ENCODE data around the gene KCTD15.

KCTD15 gene

DNA sequence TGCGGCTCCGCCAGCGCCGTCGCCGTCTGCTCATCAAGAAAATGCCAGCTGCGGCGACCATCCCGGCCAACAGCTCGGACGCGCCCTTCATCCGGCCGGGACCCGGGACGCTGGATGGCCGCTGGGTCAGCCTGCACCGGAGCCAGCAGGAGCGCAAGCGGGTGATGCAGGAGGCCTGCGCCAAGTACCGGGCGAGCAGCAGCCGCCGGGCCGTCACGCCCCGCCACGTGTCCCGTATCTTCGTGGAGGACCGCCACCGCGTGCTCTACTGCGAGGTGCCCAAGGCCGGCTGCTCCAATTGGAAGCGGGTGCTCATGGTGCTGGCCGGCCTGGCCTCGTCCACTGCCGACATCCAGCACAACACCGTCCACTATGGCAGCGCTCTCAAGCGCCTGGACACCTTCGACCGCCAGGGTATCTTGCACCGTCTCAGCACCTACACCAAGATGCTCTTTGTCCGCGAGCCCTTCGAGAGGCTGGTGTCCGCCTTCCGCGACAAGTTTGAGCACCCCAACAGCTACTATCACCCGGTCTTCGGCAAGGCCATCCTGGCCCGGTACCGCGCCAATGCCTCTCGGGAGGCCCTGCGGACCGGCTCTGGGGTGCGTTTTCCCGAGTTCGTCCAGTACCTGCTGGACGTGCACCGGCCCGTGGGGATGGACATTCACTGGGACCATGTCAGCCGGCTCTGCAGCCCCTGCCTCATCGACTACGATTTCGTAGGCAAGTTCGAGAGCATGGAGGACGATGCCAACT is 24.4 kb upstream of the KCTD15 start:
- no peak for DNase-seq

DNA sequence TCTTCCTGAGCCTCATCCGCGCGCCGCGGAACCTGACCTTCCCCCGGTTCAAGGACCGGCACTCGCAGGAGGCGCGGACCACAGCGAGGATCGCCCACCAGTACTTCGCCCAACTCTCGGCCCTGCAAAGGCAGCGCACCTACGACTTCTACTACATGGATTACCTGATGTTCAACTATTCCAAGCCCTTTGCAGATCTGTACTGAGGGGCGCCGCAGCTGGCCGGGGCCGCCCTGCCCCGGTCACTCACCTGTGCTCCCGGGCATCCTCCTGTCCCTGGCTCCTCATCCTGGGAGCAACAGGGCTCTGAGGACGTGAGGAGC is 23.9 kb upstream of the KCTD15 start:
- DNase-seq, result no peak

DNA sequence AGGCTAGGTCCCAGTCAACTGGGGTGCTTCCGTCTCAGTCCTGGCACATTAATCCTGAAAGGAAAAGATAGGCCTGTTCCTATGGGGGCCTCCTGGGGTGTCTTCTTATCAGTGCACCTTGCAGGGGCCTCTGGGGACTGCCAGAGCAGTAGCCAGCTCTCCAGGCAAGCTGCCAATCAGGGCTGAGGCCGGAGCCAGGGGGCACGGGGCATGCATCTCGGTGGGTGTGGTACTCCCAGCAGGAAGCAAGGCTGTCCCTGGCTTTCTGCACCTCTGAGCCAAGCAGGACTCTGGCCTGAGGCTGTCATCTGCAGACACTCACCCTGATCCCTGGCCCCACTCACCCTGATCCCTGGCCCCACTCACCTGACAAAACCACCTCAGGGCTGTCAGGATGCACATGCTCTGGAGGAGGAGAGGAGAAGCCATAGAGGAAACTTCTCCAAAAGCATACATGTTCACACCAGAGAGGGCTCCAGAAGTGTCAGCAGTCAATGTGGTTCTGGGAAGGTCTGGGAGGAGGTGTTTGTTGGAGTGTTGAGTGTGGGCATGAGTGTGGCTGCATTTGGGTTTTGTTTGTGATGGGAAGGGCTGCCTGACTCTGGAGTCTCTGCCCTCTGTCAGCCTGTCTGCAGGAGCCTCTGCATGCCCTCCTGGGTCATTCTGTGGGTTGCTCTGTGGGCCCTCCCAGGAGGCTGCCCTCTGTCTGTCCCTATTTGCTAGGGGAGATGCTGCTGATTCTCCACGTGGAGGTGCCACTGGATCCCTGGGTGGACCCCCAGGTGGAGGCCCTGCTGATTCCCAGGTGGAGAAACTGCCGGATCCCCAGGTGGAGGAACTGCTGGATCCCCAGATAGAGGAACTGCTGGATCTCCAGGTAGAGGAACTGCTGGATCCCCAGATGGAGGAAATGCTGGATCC is 22.7 kb upstream of the KCTD15 start:
- DNase-seq, result no peak

DNA sequence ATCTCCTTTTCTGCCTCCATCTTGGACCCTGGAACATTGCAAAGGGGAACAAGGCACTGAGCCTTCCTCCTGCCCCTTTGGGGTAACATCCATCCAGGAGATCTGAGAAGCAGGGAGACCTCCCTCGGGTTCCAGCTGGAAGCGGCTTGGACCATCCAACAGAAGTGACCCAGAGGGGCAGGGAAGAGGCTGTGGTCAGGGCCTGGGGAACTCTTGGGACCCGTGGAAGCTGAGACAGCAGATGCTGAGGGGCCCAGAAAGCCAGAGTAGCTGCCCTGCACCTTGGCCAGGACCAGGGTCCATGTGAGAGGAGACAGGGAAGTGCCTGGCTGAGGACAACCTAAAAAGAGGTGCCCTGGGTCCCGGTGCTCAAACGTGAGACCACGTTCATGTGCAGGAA is 21.9 kb upstream of the KCTD15 start:
- no peak for DNase-seq

DNA sequence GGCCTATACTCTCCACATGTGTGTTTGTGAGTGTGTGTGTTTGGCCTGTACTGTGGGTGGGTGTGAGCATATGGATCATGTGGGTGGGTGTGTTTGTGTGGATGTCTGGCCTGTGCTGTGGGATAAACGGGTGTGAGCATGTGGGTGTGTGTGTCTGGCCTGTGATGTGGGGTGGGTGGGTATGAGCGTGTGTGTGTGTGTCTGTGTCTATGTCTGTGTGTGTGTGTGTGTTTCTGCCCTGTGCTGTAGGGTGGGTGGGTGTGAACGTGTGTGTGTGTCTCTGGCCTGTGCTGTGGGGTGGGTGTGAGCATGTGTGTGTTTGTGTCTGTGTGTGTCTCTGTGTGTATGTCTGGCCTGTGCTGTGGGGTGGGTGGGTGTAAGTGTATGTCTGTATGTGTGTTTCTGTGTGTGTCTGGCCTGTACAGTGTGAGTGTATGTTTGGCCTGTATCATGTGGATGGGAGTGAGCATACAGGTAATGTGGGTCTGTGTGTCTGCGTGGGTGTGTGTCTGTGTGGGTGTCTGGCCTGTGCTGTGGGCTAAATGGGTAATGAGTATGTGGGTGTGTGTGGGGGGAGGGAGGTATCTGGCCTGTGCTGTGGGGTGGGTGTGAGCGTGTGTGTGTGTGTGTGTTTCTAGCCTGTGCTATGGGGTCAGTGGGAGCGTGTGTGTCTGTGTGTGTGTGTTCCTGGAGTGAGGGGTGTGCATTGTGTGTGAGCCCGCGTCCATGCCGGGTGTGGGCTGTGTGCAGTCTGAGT is 20.8 kb upstream of the KCTD15 start:
- no peak for DNase-seq

DNA sequence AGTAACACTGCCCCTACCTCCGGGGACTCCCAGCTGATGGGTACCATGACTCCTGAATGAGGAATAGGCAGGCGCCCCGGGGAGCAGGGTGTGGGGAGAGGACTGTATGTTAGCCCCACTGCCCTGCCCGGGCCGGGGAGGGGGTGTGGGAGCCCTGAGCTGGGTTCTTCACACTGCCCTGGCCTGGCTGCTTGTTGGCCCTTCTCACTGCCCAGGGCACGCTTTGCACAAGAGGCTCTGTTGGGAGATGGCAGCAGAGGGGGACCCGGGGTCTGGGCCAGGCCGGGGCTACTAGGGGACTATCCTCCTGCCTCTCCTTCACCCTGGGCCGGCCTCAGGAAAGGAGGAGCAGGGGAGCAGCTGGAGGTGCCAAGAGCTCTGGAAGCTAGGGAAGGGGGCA is 19.3 kb upstream of the KCTD15 start:
- no peak for DNase-seq

DNA sequence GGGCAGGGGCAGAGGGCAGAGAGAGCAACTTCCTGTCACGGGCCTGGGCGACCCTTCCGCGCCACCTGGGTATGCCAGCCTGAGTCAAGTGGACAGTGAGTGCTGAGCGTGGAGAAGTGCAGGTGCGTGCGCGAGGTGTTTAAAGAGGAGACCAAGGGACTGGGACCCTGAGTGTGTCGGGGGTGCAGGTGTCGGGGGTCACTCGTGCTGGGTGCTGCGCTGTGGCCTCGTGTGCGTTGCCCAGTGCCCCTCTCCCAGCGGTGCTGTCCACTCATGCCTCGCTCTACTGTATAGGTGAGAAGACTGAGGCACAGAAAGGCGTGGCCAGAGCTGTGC is 18.9 kb upstream of the KCTD15 start:
- DNase-seq, result no peak

DNA sequence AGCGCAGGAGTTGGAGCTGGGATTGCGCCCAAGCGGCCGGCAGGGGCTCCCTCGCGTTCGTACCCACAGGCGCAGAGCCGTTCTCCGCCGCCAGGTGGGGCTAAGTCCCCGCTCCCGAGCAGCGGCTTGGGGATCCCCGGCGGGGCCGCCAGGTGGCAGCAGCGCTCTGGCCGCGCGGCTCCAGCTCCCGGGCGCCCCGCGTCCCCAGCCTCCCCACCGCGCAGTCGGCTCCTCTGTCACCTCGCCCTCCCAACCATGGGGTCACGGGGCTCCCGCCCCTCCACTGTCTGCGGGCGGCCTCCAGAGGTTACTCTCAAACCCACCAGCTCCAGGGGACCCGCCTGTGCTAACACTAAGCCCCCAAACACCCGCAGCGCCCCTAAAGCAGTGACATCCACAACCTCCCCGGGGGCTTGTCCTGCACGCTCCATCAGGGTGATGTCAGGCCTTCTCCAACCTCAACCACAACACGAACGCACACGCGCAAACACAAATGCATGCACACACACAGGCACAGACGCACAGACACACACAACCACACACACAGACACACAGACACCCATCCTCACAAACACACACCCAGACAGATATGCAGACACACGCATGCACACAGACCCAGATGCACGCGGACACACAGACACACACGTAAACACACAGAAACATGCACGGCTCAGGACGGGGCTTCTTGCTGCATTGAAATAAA is 18.4 kb upstream of the KCTD15 start:
- peak; percentile 94 for DNase-seq

DNA sequence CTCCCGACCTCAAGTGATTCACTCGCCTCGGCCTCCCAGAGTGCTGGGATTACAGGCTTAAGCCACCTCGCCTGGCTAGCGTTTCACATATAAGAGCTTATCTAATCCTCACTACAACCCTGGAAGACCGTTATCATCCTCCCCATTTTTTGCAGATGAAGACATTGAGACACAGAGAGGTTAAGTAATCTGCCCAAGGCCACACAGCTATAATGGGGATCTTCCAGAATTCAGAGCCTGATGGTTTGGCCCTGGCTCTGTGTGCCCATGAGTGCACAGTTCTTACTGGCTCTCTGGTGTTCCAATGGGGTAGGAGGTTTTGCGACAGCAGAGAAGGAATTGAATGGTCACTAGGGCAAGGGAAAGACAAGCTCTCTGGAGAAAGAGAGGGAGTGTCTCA is 16.8 kb upstream of the KCTD15 start:
- no peak for DNase-seq

DNA sequence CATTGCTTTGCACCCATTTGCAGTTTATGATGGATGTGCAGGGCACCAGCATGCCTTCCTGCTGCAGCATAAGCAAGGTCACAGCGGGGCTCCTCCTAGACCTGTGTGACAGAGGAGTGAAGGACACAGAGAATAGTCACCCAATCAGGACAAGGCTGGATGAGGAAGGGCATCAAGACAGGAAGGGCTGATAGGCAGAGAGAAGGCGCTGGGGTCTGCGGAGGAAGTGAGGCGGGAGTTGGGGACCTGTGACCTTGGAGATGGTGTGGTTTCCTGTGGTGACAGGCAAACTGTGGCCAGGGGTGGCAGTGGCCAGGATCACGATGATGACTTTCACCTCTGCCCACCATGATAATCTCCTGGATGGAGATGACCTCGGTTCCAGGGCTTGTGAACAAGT is 16.4 kb upstream of the KCTD15 start:
- DNase-seq, result no peak

DNA sequence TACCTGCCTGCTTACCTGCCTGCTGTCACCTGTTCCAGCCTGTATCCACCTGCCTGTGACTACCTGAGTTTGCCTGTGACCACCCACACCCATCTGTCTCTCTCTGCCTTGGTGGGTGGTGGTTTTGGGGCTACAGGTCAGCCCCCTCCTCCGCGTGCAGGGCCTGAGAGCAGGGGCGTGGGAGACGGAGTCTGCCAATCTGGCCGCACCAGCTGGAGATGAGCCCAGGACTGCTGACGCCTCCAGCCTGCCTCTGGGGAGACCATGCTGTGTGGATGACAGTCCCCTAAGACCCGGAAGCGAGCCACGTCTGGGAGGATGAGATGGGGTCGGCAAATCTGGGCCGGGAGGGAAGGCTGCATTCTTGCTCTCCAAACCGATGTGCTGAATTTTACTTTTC is 15.9 kb upstream of the KCTD15 start:
- DNase-seq, result peak; percentile 33

DNA sequence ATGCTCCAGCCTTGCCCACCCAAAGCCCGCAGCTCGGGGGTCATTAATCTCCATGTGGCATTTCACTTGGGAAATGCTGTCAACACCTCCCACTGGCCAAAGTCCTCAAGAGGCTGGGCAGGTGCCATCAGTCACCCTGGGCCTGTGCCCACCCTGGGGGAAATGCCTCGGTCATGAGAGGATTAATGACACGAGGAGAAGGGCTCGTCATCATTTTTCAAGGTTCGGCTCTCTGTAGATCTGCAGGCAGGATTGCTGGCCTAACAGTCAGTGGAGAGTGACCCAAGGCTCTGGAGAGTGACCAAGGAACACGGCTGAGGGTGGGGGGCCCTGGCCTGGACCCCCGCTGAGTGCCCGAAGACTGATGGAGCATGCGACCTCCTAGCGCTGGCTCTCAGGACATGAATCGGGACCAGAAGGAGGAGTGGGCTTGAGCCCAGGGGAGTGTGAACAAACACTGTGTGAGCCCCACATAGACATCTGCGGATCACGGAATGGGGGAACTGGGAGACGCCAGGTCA is 15.2 kb upstream of the KCTD15 start:
- no peak for DNase-seq

DNA sequence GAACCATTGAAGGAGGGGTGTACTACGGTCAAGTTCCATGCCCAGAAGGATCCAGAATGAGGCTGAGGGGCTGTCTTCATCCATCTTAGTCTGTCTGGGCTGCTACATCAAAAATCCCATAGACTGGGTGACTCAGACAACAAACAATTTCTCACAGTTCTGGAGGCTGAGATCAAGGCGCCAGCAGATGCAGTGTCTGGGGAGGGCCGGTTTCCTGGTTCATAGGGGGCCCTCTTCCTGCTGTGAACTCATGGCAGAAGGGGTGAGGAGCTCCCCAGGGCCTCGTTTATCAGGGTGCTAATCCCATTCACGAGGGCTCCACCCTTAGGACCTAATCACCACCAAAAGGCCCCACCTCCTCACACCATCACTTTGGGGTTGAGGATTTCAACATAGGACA is 14.7 kb upstream of the KCTD15 start:
- no peak for DNase-seq

DNA sequence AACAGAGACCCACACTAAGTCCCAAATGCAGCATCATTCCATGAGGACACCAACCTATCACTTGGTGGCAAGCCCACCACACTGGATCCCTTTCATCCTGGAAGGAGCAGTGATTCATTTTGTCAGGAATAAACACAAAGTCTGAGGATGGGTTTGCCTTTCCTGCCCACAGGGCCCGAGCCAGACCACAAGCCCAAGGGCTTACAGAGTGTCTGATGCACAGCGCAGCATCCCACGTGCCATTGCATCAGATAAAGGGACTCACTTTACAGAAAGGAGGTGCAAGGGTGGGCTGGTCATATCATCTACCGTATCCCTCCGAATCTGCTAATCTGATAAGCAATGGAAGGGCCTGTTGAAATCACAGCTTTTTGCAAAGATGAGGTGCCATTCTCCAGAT is 12.2 kb upstream of the KCTD15 start:
- no peak for DNase-seq

DNA sequence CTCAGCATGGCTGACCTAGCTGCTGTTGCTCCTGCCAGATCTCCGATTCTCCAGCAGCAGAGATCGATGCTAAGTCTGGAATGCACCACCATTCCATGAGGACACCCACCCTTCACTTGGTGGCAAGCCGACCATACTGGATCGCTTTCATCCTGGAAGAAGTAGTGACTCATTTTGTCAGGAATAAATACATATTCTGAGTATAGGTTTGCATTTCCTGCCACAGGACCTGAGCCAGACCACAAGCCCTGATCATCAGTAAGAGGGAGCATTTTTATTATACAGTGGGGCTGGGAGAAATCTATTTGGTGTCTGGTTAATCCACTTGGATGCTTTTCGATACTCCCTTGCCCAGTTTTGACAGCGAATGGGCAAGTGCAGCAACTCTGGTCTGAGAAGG is 10.9 kb upstream of the KCTD15 start:
- no peak for DNase-seq

DNA sequence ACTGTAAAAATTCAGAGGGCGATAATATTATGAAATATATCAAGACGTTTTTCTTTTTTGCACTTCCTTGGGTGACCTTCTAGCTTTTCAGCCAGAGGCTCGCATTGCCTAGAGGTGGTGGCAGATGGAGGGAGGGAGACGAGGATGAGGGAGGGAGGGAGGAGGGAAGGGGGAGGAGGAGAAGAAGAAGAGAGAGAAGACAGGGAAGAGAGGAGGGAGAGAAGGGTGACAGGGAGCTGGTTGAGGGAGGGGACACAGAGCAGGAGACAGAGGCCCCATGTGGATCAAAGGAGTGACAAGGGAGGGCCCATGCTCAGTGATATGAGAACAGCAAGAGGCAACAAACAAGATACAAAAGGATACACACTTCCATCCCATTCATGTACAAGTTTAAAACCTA is 8.0 kb upstream of the KCTD15 start:
- no peak for DNase-seq

DNA sequence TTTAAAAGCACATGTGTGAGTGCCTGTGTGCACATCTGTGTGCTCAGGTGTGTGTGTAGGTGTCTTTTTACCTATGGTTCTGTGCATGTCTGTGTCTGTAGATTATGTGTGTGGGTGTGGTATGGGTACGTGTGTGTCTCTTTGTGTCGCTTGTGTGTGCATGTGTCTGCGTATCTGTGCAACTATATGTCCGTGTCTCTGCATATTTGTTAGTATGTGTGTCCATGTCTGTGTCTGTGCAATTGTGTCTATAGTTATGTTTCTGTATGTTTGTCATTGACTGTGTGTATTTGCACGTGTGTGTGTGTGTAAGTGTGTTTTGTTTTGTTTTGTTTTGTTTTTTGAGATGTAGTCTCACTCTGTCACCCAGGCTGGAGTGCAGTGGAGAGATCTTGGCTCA is 7.3 kb upstream of the KCTD15 start:
- DNase-seq, result no peak

DNA sequence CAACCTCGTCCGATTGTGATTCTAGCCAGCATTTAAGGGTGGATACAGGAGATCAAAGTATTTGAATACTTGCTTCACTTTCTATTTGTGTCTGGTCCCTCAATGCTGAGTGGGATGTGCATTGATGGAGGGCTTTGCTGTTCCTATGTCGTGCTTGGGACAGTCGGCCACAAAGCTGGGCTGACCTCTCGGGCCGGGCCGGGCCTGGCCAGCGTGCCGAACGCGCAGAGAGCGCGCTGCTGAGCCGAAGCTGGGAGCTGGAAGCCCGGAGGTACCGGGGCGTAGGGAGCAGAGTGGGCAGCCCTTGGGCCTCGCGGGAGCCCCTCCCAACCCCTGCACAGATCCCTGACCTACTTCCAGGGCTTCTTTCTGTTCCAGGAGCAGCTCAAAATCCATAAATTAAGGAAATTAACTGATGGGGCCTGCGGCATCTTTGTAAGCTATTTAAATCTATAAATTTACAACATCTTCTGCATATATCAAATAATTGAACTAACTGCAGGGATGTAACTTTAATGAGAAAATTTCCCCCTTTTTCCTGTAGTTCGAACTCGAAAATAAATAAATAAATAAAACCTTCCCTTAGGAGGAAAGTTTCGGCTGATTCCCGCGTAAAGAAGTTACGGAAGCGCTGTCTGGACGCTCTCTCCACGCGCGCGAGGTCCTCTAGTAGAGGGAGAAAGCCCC is 1.8 kb upstream of the KCTD15 start:
- no peak for DNase-seq

DNA sequence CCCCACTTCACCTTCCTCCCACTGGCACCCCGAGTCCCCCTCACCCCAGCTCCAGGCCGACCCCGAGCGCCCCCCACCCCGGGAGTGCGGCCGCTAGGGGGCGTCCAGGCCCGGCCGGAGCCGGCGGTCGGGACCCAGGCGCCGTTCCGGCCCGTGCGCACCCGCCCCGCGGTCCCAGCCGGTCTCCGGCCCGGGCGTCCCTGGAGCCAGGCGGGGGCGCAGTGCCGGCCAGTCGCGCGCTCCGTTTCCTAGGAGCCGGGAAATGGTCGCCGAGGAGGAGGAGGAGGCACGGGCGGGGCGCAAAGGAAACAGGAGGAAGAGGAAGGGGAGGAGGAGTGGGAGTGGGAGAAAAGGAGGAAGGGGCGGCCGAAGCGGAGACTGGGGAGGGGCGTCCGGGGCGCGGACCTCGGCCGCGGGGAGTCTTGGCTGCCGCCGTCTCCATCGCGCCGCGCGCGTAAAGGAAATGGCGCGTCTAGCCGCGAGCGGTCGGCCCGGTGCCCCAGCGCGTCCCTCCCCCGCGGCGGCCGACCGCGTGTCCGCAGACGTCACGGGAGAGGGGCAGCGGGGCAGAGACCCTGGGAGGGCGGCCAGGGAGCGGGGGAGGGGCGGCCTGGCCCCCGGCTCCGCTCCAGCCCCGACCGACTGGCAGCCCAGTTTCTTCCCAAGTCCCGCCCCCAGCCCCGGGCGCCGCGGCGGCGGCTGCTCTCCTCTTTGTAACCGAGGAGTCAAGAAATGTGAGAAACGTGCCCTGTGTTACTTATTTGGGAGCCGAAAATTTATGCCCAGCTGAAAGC is 1.1 kb upstream of the KCTD15 start:
- DNase-seq, result peak; percentile 96

DNA sequence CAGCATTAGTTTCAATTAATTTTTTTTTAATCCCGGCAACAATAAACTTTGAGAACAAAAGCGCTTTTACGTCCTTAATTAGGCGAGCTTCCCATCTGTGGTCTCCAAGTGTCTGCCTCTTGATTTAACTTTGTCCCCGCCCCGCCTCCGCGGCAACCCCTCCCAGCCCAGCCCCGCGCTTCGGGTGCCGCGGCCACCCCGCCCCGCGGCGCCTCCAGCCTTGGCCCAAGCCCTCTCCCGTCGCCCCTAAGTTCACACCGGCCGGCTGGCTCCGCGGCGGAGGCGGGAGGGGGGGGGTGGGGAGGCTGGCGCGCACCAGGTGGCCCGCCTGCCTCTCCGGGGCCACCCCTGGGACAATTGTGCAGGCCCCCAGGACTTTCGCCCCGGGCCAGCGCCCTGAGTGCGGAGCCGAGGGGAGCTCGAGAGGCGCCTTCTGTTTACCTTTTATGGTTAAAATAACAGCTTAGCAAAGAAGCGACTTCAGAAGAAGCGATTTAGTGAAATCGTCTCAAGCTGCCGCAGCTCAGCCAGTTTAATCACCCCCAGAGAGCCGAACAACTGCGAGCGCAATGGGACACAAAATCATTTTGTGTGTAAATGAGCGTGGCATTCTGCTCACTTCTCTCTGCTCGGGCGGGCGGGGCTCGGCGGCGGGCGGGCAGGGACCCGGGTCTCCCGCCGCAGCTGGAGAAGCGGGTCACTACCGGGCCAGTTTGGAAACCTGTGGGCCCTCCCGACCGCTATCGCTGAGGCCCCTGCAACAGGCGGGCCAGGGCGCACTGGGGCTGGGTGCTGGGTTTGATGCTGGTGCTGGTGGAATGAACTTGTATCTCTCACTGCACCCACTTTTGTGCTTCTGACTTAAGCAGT is 1.4 kb downstream of the KCTD15 start:
- DNase-seq, result peak; percentile 80

Measured in eye (tissue), 1 donor.